Fibroblast of mammary gland (primary cell): Measurements from ENCODE around the gene ZNHIT1.

Source experiments
- DNase-seq: peaks from one replicate; pipeline ENCODE4 v3.0.0-alpha.2; 2010; ENCODE audit warnings: low read depth
- H3K4me3 ChIP-seq: 2 replicates; pipeline ENCODE4 v1.5.1; 2011; ENCODE audit warnings: low read depth, mild to moderate bottlenecking, low read length, moderate library complexity; ENCODE audit not compliant: control insufficient read depth
- TF ChIP-seq, protein P1 (sequence below): conservative IDR thresholded peaks from 2 replicates; pipeline ENCODE4 v1.5.1; 2011; ENCODE audit warnings: low read depth, low read length, inconsistent platforms; ENCODE audit not compliant: control insufficient read depth, insufficient read depth

The ZNHIT1 gene

GRCh38 chr7:101177644-101178043, 40.3 kb upstream of the ZNHIT1 start:
- DNase-seq = no peak
- H3K4me3 ChIP-seq = no peak overlapping the region
- TF ChIP-seq, protein P1, sequence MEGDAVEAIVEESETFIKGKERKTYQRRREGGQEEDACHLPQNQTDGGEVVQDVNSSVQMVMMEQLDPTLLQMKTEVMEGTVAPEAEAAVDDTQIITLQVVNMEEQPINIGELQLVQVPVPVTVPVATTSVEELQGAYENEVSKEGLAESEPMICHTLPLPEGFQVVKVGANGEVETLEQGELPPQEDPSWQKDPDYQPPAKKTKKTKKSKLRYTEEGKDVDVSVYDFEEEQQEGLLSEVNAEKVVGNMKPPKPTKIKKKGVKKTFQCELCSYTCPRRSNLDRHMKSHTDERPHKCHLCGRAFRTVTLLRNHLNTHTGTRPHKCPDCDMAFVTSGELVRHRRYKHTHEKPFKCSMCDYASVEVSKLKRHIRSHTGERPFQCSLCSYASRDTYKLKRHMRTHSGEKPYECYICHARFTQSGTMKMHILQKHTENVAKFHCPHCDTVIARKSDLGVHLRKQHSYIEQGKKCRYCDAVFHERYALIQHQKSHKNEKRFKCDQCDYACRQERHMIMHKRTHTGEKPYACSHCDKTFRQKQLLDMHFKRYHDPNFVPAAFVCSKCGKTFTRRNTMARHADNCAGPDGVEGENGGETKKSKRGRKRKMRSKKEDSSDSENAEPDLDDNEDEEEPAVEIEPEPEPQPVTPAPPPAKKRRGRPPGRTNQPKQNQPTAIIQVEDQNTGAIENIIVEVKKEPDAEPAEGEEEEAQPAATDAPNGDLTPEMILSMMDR = no peak

DNA sequence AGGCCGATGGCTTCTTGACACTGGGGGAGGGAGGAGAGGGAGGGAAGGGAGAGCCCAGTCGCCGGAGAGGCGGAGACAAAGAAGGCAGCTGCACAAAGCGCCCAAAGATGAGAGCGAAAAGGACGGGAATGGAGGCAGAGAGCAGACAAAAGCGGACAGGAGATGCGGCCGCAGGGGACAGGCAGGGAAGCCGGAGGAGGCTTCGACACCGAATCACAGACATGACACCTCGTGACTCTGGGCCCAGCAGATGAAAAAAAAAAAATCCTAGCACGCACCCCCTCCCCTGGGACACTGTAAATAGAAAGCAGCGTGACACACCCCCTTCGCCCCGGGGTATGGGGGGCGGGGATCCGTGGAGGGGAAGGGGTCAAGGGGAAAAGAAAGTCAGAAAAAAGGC, 38.8 kb upstream of the ZNHIT1 start:
- TF ChIP-seq, protein P1 = no peak
- H3K4me3 ChIP-seq = no peak overlapping the region
- no peak for DNase-seq

- DNase-seq = no peak
- H3K4me3 ChIP-seq = no peak overlapping the region
These were observed 38.3 kb upstream of the ZNHIT1 start for GRCh38 chr7:101179713-101180112.

DNA sequence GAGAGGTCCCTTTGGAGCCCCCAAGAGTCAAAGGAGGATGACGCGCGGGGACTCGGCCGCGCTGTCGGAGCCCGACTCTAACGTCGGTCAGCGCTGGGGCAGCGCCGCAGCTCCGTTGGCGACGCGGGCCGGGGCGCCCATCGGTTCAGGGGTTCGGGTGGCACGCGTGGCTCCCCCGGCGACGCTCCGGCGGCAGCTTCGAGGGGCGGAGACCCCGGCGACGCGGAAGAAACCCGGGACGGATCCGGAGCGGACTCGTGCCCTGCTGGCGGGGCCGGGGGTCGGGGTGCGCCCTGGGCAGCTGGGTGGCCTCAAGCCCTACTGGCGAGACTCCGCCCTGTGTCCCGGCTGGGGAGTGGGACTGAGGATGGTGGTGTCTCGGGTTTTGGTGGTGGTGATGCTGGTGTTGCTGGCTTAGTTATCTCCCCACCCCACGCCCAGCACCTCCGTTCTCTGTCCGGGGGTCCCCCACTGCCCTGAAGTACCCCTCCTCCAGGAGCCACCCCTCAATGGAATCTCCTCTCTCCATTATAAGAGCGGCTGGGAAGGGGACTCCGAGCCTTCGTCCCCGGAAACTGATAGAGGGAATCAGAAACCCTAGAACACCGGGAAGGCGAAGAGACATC, 37.7 kb upstream of the ZNHIT1 start, which contains the start of gene NAT16:
Gene NAT16, minus strand, starts transcription at position 164 of the 626 bp plus-strand sequence. CDS start 5,486 bp downstream, outside the sequence.
- TF ChIP-seq, protein P1 = no peak
- DNase-seq = no peak
- no peak within 1 kb of the TSS for H3K4me3 ChIP-seq

More at GRCh38 chr7:101179713-101180112, 38.3 kb upstream of the ZNHIT1 start:
- TF ChIP-seq, protein P1 = no peak

GRCh38 chr7:101185258-101185839, 32.6 kb upstream of the ZNHIT1 start:
- no peak overlapping the region for H3K4me3 ChIP-seq
- TF ChIP-seq, protein P1 = no peak
- peak; percentile 49 for DNase-seq

- no peak for DNase-seq
- TF ChIP-seq, protein P1 = no peak
- no peak overlapping the region for H3K4me3 ChIP-seq
These were observed 31.8 kb upstream of the ZNHIT1 start for GRCh38 chr7:101186194-101186593.
